GM12875 (cell line): ENCODE results near the gene GUCY2D.

Experiments used
- H3K4me3 ChIP-seq: one replicate; pipeline ENCODE4 v1.5.1; 2011; ENCODE audit warnings: low read depth, low read length, control low read depth
- CTCF ChIP-seq: IDR thresholded peaks from 2 replicates; pipeline ENCODE4 v1.5.1; 2011; ENCODE audit warnings: low read depth, mild to moderate bottlenecking, control low read depth, inconsistent platforms, low read length, moderate library complexity, borderline replicate concordance; ENCODE audit not compliant: insufficient read depth

Gene GUCY2D

GRCh38 chr17:8005967-8006730 is 3.7 kb downstream of the GUCY2D start:
- TF ChIP-seq CTCF, result no peak
- no peak overlapping the region for H3K4me3 ChIP-seq

GRCh38 chr17:8006836-8007680 is 4.6 kb downstream of the GUCY2D start:
- H3K4me3 ChIP-seq, result no peak overlapping the region
- TF ChIP-seq CTCF, result no peak

GRCh38 chr17:8007836-8008235 is 5.4 kb downstream of the GUCY2D start:
- H3K4me3 ChIP-seq, result no peak overlapping the region
- TF ChIP-seq CTCF, result no peak

- TF ChIP-seq CTCF, result no peak
- no peak overlapping the region for H3K4me3 ChIP-seq
These were observed 9.7 kb downstream of the GUCY2D start for GRCh38 chr17:8012045-8012580.

DNA sequence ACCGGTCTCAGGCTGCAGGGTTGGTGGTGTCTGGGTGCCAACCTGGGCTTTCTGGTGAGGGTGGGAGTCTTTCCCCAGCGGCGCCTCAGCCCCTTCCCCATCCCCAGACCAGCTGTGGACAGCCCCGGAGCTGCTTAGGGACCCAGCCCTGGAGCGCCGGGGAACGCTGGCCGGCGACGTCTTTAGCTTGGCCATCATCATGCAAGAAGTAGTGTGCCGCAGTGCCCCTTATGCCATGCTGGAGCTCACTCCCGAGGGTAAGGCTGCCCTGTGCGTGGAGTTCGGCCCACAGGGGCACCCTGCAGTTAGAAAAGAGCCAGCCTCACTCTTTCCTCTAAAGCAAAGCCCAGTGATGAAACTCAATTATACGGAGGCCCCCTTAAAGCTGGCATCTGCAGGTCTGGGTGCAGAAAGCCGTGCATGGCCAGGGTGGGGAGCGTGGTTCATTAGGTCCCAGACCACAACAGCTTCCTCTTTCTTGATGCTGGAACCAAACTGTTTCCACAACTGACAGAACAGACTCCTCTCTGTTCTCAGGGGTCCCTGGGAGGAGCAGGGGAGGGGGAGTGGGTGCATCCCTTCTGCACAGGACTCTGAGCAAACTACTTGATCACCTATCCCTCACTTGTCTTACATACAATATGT is 10.7 kb downstream of the GUCY2D start:
- H3K4me3 ChIP-seq, result no peak overlapping the region
- TF ChIP-seq CTCF, result no peak

DNA sequence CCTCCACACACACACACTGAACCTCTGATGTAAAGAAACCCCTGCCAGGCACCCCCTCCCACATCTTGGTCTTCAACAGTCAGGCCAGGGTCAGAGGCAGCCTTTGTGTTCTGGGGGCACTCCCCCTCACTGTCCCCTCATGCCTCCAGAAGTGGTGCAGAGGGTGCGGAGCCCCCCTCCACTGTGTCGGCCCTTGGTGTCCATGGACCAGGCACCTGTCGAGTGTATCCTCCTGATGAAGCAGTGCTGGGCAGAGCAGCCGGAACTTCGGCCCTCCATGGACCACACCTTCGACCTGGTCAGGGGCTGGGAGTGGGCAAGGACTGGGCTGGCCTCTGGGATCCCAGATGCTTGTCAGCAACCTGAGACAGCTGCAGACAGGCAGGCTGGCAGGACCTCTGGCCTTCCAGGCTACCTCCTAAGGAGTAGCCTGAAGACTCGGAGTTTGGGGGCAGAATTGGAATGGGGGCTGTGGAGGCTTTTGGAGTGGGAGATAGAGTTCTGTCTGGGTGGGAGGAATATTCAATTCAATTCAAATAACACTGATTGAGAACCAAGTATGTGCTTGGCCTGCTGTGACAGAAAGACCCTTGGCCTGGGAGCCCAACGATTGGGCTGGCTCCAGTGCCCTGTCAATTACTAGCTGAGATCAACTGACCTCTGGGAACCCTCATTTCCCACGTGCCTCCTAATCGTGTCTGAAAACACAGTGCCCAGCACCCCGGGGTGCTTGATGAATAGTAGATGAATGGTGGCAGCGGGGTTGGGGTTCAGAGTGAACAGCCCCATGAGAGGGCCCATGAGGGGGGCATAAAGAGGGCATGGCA is 11.5 kb downstream of the GUCY2D start:
- no peak overlapping the region for H3K4me3 ChIP-seq
- no peak for TF ChIP-seq CTCF
